Bronchial epithelial cell (primary cell): Measurements from ENCODE around the gene NHERF1. TPM values are rescaled to one million over a fixed set of nuclear protein-coding genes. Genes with fewer than 3 reads are reported as not detected.

ENCODE experiments used
- DNase-seq: peaks from one replicate; pipeline ENCODE4 v3.0.0-alpha.2; 2010; ENCODE audit warnings: low read depth
- FAIRE-seq: peaks from 2 replicates; lab custom pipeline; 2011; peaks lifted over from hg19 to GRCh38; lab: Jason Lieb, UNC
- H3K27me3 ChIP-seq: 2 replicates; pipeline ENCODE4 v1.5.1; 2011; ENCODE audit warnings: low read length; ENCODE audit not compliant: control insufficient read depth, insufficient read depth
- H3K36me3 ChIP-seq: 2 replicates; pipeline ENCODE4 v1.5.1; 2011; ENCODE audit warnings: low read length; ENCODE audit not compliant: control insufficient read depth, insufficient read depth
- H3K4me3 ChIP-seq: 2 replicates; pipeline ENCODE4 v1.5.1; 2011; ENCODE audit warnings: mild to moderate bottlenecking, low read depth, low read length, control low read depth
- CTCF ChIP-seq: IDR thresholded peaks from 2 replicates; pipeline ENCODE4 v1.5.1; 2011; ENCODE audit warnings: mild to moderate bottlenecking, moderate library complexity, low read length, control low read depth, inconsistent platforms; ENCODE audit not compliant: insufficient read depth, severe bottlenecking
- total RNA-seq: library from RNA; depleted of rRNA; stranded (reverse); fragments of >200 nt; gene quantifications from 2 replicates; pipeline ENCODE4 v1.2.1, GENCODE V29; 2014

NHERF1 gene
- total RNA-seq, 1 donor from 2014 or later = 35.3 TPM

GRCh38 chr17:74733365-74734122, 14.9 kb upstream of the NHERF1 start:
- H3K4me3 ChIP-seq = no peak overlapping the region
- FAIRE-seq (peak; percentile 95), DNase-seq (no peak)
- TF ChIP-seq CTCF = no peak
- H3K36me3 ChIP-seq = no peaks in the 10 kb centered on the region
- peaks cover 8% of the 10 kb centered on the region for H3K27me3 ChIP-seq

GRCh38 chr17:74734256-74734655, 14.2 kb upstream of the NHERF1 start:
- Histone ChIP-seq H3K4me3 (no peak overlapping the region), H3K27me3 (peaks cover 8% of the 10 kb centered on the region), H3K36me3 (no peaks in the 10 kb centered on the region)
- DNase-seq (no peak), FAIRE-seq (no peak)
- no peak for TF ChIP-seq CTCF

- DNase-seq (no peak), FAIRE-seq (no peak)
- no peaks in the 10 kb centered on the region for H3K36me3 ChIP-seq
- H3K4me3 ChIP-seq = no peak within 1 kb of the TSS
- peak; percentile 54 for TF ChIP-seq CTCF
- peaks cover 8% of the 10 kb centered on the region for H3K27me3 ChIP-seq
These were observed 11.7 kb upstream of the NHERF1 start, which contains the start of gene RAB37 for GRCh38 chr17:74736513-74737298. Gene RAB37 (plus strand): TSS chr17:74737256. CDS start chr17:74737273, 17 bp downstream.

GRCh38 chr17:74737299-74738050, 11.0 kb upstream of the NHERF1 start:
- no peak overlapping the region for H3K4me3 ChIP-seq
- no peak for FAIRE-seq
- peaks cover 8% of the 10 kb centered on the region for H3K27me3 ChIP-seq
- TF ChIP-seq CTCF = peak; percentile 57
- DNase-seq = no peak
- H3K36me3 ChIP-seq = no peaks in the 10 kb centered on the region

GRCh38 chr17:74738051-74738996, 10.1 kb upstream of the NHERF1 start:
- no peak for TF ChIP-seq CTCF
- Histone ChIP-seq H3K36me3 (no peaks in the 10 kb centered on the region), H3K4me3 (no peak overlapping the region), H3K27me3 (peaks cover 8% of the 10 kb centered on the region)
- DNase-seq = no peak
- FAIRE-seq = no peak
